ENCODE results near the gene CASR.

CASR gene

GRCh38 chr3:122227036-122227781, 43.7 kb downstream of the CASR start:
- no peak for DNase-seq (ENCODE audit: extremely low read depth, low read depth)
- no peak overlapping the region for H3K4me3 ChIP-seq (replicated peaks; ENCODE audit: low read depth, low read length)
- no peak for TF ChIP-seq CTCF (IDR thresholded peaks at IDR 0.05; ENCODE audit: low read depth, low read length, missing control alignments)

- DNase-seq (ENCODE audit: extremely low read depth, low read depth) = no peak
- no peak for TF ChIP-seq CTCF (IDR thresholded peaks at IDR 0.05; ENCODE audit: low read depth, low read length, missing control alignments)
- H3K4me3 ChIP-seq (replicated peaks; ENCODE audit: low read depth, low read length) = no peak overlapping the region
These were observed 46.7 kb downstream of the CASR start for GRCh38 chr3:122230174-122230573.

GRCh38 chr3:122231465-122232157, 48.1 kb downstream of the CASR start:
- no peak overlapping the region for H3K4me3 ChIP-seq (replicated peaks; ENCODE audit: low read depth, low read length)
- DNase-seq (ENCODE audit: extremely low read depth, low read depth) = no peak
- no peak for TF ChIP-seq CTCF (IDR thresholded peaks at IDR 0.05; ENCODE audit: low read depth, low read length, missing control alignments)

- H3K4me3 ChIP-seq (replicated peaks; ENCODE audit: low read depth, low read length) = no peak overlapping the region
- no peak for TF ChIP-seq CTCF (IDR thresholded peaks at IDR 0.05; ENCODE audit: low read depth, low read length, missing control alignments)
- no peak for DNase-seq (ENCODE audit: extremely low read depth, low read depth)
These were observed 49.0 kb downstream of the CASR start for GRCh38 chr3:122232485-122232884.

GRCh38 chr3:122233101-122233952, 49.9 kb downstream of the CASR start:
- DNase-seq (ENCODE audit: extremely low read depth, low read depth) = no peak
- no peak overlapping the region for H3K4me3 ChIP-seq (replicated peaks; ENCODE audit: low read depth, low read length)
- no peak for TF ChIP-seq CTCF (IDR thresholded peaks at IDR 0.05; ENCODE audit: low read depth, low read length, missing control alignments)

GRCh38 chr3:122234117-122234516, 50.6 kb downstream of the CASR start:
- no peak for TF ChIP-seq CTCF (IDR thresholded peaks at IDR 0.05; ENCODE audit: low read depth, low read length, missing control alignments)
- DNase-seq (ENCODE audit: extremely low read depth, low read depth) = no peak
- H3K4me3 ChIP-seq (replicated peaks; ENCODE audit: low read depth, low read length) = no peak overlapping the region

All from HFF-Myc (cell line).